Measurements from ENCODE around the gene TBCE. TPM values are rescaled to one million over a fixed set of nuclear protein-coding genes. Genes with fewer than 3 reads are reported as not detected.
"Not testable (repeated sequence)": the region's sequence is repeated elsewhere in the genome, so short reads cannot be mapped to it uniquely, and the experiment has no call there.

TBCE gene
- total RNA-seq, 6 donors from 2014 or later, result 20.8 to 77.5 (median 26.5) TPM

DNA sequence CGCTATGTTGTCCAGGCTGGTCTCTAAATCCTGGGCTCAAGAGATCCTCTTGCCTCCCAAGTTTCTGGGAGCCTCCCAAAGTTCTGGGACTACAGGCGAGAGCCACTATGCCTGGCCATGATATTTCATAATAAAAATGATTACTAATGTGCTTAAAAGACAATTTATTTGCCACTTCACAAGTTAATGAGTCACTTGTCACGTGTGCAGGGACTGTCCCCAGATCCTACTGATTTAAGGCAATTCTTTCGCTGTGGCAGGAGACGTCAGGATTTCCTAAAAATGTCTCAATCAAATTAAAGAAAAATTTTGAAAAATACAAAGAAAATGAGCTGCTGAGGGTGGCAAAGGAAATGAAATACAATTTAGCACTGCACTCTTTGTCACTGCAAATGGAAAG is 93.5 kb downstream of the TBCE start:
- H3K27me3 ChIP-seq, result no peaks in the 10 kb centered on the region
- H3K9me3 ChIP-seq, result no peaks in the 10 kb centered on the region
- peak in 1 of 2 donors; percentile 27 for DNase-seq
- H3K27ac ChIP-seq, result no peak overlapping the region
- WGBS, 2 donors, result 78% methylated on average over 5 of the region's 5 CpGs
- H3K36me3 ChIP-seq, result peaks cover 0 to 3% (median 0%) of the 10 kb centered on the region in 4 donors
- no peaks in the 10 kb centered on the region for H3K4me1 ChIP-seq
- no peak overlapping the region for H3K4me3 ChIP-seq
- TF ChIP-seq POLR2A (IDR thresholded peaks at IDR 0.05) (no peak), CTCF (IDR thresholded peaks at IDR 0.05) (no peak), POLR2AphosphoS5 (IDR thresholded peaks at IDR 0.05) (no peak)
- ATAC-seq (ENCODE audit: low FRiP score in 2 of 2), result no peak

- ATAC-seq (ENCODE audit: low FRiP score in 2 of 2) (no peak), DNase-seq (no peak)
- Histone ChIP-seq H3K4me3 (no peak overlapping the region), H3K4me1 (no peaks in the 10 kb centered on the region), H3K36me3 (peaks cover 0 to 3% (median 0%) of the 10 kb centered on the region in 4 donors), H3K27ac (no peak overlapping the region), H3K9me3 (no peaks in the 10 kb centered on the region), H3K27me3 (no peaks in the 10 kb centered on the region)
- 80 to 83% methylated on average over 1 of the region's 1 CpG for WGBS, 2 donors
- no peak for TF ChIP-seq EP300 (IDR thresholded peaks at IDR 0.05)
- no peak for TF ChIP-seq CTCF (IDR thresholded peaks at IDR 0.05)
- TF ChIP-seq POLR2AphosphoS5 (IDR thresholded peaks at IDR 0.05), result no peak
- TF ChIP-seq POLR2A (IDR thresholded peaks at IDR 0.05), result no peak
Measured at GRCh38 chr1:235461954-235462353, 94.7 kb downstream of the TBCE start.

GRCh38 chr1:235462832-235463231 is 95.6 kb downstream of the TBCE start:
- not testable (repeated sequence) for DNase-seq; H3K27ac ChIP-seq; H3K27me3 ChIP-seq; H3K36me3 ChIP-seq; H3K4me3 ChIP-seq; H3K9me3 ChIP-seq; H3K4me1 ChIP-seq; ATAC-seq (ENCODE audit: low FRiP score in 2 of 2)
- 97 to 100% methylated on average over 3 of the region's 3 CpGs for WGBS, 2 donors

DNA sequence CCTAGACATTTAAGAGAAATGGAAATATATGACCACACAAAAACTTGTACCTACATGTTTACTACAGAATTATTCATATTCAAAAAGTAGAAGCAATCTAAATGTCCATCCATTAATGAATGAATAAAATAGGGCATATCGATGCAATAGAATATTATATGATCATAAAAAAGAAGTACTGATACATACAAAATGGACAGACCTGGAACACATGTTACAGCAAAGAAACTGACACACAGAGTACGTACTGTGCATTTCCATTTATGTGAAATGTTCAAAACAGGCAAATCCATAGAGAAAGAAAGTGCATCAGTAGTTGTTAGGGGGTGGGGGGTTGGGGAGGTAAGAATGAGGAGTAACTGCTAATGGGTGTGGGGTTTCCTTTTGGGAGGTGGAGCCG is 97.8 kb downstream of the TBCE start:
- Histone ChIP-seq H3K4me1 (no peaks in the 10 kb centered on the region), H3K4me3 (no peak overlapping the region), H3K36me3 (peaks cover 0 to 5% (median 2%) of the 10 kb centered on the region in 4 donors), H3K9me3 (no peaks in the 10 kb centered on the region), H3K27me3 (no peaks in the 10 kb centered on the region), H3K27ac (no peak overlapping the region)
- DNase-seq (no peak), ATAC-seq (ENCODE audit: low FRiP score in 2 of 2) (no peak)
- 90 to 94% methylated on average over 3 of the region's 3 CpGs for WGBS, 2 donors
- no peak for TF ChIP-seq POLR2A (IDR thresholded peaks at IDR 0.05)
- TF ChIP-seq EP300 (IDR thresholded peaks at IDR 0.05), result no peak
- no peak for TF ChIP-seq POLR2AphosphoS5 (IDR thresholded peaks at IDR 0.05)
- TF ChIP-seq CTCF (IDR thresholded peaks at IDR 0.05), result no peak

- Histone ChIP-seq H3K4me1 (no peaks in the 10 kb centered on the region), H3K27me3 (no peaks in the 10 kb centered on the region), H3K9me3 (no peaks in the 10 kb centered on the region), H3K4me3 (no peak overlapping the region), H3K36me3 (peaks cover 0 to 11% (median 2%) of the 10 kb centered on the region in 4 donors), H3K27ac (no peak overlapping the region)
- DNase-seq (no peak), ATAC-seq (ENCODE audit: low FRiP score in 2 of 2) (no peak)
- WGBS, 2 donors, result 76 to 82% methylated on average over 3 of the region's 3 CpGs
- TF ChIP-seq POLR2AphosphoS5 (IDR thresholded peaks at IDR 0.05), result no peak
- TF ChIP-seq POLR2A (IDR thresholded peaks at IDR 0.05), result no peak
- no peak for TF ChIP-seq CTCF (IDR thresholded peaks at IDR 0.05)
- TF ChIP-seq EP300 (IDR thresholded peaks at IDR 0.05), result no peak
Measured at GRCh38 chr1:235468004-235468403, 100.8 kb downstream of the TBCE start.

Measured in upper lobe of left lung (tissue), 6 donors.